GM06990 (cell line): ENCODE data around the gene SORL1.

Experiments used
- DNase-seq: peaks from one replicate; pipeline ENCODE4 v3.0.0-alpha.2; 2011; ENCODE audit not compliant: insufficient read length; ENCODE audit errors: extremely low read depth
- H3K27me3 ChIP-seq: replicated peaks from 2 replicates; pipeline ENCODE4 v1.6.0; 2011; ENCODE audit warnings: low read length; ENCODE audit not compliant: control insufficient read depth, insufficient read depth
- H3K36me3 ChIP-seq: 2 replicates; pipeline ENCODE4 v1.5.1; 2011; ENCODE audit warnings: low read length; ENCODE audit not compliant: control insufficient read depth, insufficient read depth
- H3K4me3 ChIP-seq: replicated peaks from 2 replicates; pipeline ENCODE4 v1.5.1; 2011; ENCODE audit warnings: low read depth, mild to moderate bottlenecking, control low read depth, low read length
- TF ChIP-seq, protein P1 (sequence below): IDR thresholded peaks from 2 replicates; pipeline ENCODE4 v1.5.1; 2011; ENCODE audit warnings: low read length, control low read depth, mild to moderate bottlenecking, inconsistent platforms; ENCODE audit not compliant: insufficient read depth, poor library complexity, severe bottlenecking

SORL1 gene

DNA sequence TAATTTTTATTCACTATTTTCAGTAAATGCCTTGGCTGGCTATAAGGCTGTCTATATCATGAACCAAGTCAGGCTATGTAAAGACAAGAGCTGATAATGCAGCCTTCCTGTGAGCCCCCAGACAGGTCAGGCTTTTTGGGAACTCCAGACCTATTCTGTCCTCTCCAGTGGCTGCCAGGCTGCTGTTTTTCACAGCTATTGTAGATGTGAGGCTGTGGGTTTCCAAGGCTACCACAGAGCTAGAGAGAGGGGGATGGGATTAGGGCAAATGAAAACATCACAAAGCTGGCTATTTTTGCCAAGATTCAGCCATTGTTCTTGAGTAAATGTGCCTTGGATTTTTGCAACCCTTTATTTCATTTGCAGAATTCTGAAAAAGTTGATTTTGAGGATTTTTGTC, 56.3 kb downstream of the SORL1 start:
- no peak for DNase-seq
- TF ChIP-seq, protein P1, sequence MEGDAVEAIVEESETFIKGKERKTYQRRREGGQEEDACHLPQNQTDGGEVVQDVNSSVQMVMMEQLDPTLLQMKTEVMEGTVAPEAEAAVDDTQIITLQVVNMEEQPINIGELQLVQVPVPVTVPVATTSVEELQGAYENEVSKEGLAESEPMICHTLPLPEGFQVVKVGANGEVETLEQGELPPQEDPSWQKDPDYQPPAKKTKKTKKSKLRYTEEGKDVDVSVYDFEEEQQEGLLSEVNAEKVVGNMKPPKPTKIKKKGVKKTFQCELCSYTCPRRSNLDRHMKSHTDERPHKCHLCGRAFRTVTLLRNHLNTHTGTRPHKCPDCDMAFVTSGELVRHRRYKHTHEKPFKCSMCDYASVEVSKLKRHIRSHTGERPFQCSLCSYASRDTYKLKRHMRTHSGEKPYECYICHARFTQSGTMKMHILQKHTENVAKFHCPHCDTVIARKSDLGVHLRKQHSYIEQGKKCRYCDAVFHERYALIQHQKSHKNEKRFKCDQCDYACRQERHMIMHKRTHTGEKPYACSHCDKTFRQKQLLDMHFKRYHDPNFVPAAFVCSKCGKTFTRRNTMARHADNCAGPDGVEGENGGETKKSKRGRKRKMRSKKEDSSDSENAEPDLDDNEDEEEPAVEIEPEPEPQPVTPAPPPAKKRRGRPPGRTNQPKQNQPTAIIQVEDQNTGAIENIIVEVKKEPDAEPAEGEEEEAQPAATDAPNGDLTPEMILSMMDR, result no peak
- H3K36me3 ChIP-seq, result peaks cover 16% of the 10 kb centered on the region
- H3K4me3 ChIP-seq, result no peak overlapping the region
- H3K27me3 ChIP-seq, result no peaks in the 10 kb centered on the region

DNA sequence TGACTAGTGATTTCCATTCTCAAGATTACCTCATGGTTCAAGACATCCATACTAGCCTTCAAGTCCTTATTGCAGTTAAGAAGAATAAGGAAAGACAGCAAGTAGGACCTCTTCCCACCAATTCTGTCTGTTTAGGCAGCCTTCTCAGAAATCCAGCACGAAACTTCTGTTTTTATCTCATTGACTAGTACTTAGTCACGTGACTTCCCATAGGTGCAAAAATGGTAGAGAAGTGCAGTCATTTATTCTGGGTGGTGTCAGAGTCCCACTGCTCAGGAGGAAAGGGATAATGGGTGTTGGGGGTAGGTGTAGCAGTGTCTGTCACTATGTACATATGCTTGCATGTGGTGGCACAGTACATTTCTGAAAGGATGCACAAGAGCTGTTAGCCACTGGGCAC, 58.3 kb downstream of the SORL1 start:
- DNase-seq, result no peak
- Histone ChIP-seq H3K4me3 (no peak overlapping the region), H3K27me3 (no peaks in the 10 kb centered on the region), H3K36me3 (peaks cover 21% of the 10 kb centered on the region)
- TF ChIP-seq, protein P1, result no peak

DNA sequence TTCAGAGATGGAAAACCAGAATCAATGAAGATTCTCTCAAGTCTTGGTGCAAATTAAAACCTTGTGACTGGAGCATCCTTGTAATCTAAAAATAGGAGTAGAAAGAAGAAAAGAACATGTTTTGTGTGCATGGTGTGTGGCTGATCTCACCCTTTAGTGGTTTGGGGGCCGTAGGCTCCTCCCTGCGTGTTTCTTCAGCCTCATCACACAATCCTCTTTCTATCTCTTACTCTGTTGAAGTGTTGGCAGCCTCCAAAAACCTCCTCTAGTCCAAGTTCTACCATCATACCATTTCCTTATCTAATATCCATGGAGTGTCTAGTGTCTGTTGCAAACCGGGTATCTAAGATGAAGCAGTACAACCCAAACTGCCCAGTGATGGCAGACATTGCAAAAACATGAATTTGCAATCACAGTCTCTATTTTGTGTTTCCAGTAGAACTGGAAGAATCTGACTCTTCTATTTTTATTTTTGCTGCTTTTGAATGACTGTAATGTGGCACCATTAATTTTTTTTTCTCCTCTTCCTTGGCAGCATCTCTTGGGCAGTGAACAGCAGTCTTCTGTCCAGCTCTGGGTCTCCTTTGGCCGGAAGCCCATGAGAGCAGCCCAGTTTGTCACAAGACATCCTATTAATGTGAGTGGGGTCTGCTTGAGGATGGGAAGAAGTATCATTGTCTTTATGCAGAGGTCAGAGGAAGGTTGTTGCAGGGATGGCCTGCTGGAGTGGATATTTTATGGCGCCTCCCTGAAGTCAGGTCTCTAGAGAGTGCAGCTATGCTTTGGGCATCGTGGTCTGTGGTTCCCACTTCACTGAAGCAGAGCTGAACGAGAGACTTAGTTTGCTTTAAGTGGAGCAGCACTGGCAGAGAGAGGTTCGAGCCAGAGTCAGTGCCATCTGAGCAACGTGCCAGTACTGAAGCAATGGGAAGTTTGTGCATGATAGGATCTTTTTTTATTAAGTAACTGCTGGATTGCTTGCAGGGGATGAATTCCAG, 60.7 kb downstream of the SORL1 start:
- H3K27me3 ChIP-seq, result no peaks in the 10 kb centered on the region
- TF ChIP-seq, protein P1, result no peak
- peaks cover 27% of the 10 kb centered on the region for H3K36me3 ChIP-seq
- no peak for DNase-seq
- no peak overlapping the region for H3K4me3 ChIP-seq

DNA sequence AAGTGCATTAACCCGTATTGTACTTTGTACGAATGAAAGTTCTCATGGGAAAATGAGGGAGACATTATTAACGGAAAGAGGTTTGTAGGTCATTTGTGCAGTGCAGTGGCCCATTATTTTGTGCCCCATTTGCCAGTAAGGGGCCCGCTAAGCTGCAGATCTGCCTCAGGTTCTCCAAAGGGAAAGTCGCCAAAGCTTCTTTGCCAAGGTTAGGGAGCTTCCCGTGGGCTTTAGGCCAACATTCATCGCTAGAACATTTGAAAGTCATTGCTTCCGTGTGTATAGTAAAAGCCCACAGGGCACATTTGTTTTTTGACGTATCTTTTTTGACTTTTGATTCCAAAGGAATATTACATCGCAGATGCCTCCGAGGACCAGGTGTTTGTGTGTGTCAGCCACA, 61.7 kb downstream of the SORL1 start:
- Histone ChIP-seq H3K36me3 (peaks cover 29% of the 10 kb centered on the region), H3K4me3 (no peak overlapping the region), H3K27me3 (no peaks in the 10 kb centered on the region)
- DNase-seq, result no peak
- TF ChIP-seq, protein P1, result no peak

- H3K4me3 ChIP-seq, result no peak overlapping the region
- TF ChIP-seq, protein P1, result no peak
- H3K36me3 ChIP-seq, result peaks cover 27% of the 10 kb centered on the region
- H3K27me3 ChIP-seq, result no peaks in the 10 kb centered on the region
- no peak for DNase-seq
These were observed 62.6 kb downstream of the SORL1 start for GRCh38 chr11:121514432-121515334.
